Activated naive CD8-positive, alpha-beta T cell treated with anti-CD3 and anti-CD28 coated beads, Interleukin-2, amount 50 U/mL, for 24 hours (primary cell): ENCODE data around the gene MYH13.
"Not testable (repeated sequence)": the region's sequence is repeated elsewhere in the genome, so short reads cannot be mapped to it uniquely, and the experiment has no call there.

Source experiments
- ATAC-seq: fragments of 150-1000 bp; cut with Tn5 transposase; one replicate; pipeline ENCODE4 v1.10.0; 2021
- DNase-seq: peaks from one replicate; pipeline ENCODE4 v3.0.0; 2021
- H3K27ac Mint-ChIP-seq: one replicate; pipeline ENCODE4 v1.8.0; 2021; ENCODE audit warnings: mild to moderate bottlenecking, mixed read lengths
- H3K27me3 Mint-ChIP-seq: one replicate; pipeline ENCODE4 v1.8.0; 2021; ENCODE audit warnings: mixed read lengths
- H3K36me3 Mint-ChIP-seq: one replicate; pipeline ENCODE4 v1.8.0; 2021; ENCODE audit warnings: low read depth, mixed read lengths
- H3K4me1 Mint-ChIP-seq: one replicate; pipeline ENCODE4 v1.8.0; 2021; ENCODE audit warnings: mixed read lengths
- H3K4me3 Mint-ChIP-seq: one replicate; pipeline ENCODE4 v1.8.0; 2021; ENCODE audit warnings: mild to moderate bottlenecking, moderate library complexity, mixed read lengths
- H3K9me3 Mint-ChIP-seq: one replicate; pipeline ENCODE4 v1.8.0; 2021; ENCODE audit warnings: mixed read lengths

The MYH13 gene

DNA sequence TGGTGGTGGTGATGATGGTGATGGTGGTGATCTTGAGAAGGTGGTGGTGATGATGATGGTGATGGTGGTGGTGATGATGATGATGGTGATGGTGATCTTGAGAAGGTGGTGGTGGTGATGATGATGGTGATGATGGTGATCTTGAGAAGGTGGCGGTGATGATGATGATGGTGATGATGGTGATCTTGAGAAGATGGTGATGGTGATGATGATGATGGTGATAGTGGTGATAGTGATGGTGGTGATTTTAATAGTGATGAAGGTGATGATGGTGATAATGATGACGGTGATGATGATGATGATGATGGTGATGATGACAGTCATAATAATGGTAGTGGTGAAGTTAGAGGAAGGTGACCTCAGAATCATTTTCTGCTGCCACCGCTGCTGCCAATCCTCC, 75.1 kb downstream of the MYH13 start:
- ATAC-seq (no peak), DNase-seq (no peak)
- Mint-ChIP-seq H3K27me3 (peaks cover 8% of the 10 kb centered on the region), H3K4me3 (no peak overlapping the region), H3K36me3 (no peaks in the 10 kb centered on the region), H3K9me3 (no peaks in the 10 kb centered on the region), H3K27ac (no peak overlapping the region), H3K4me1 (peaks cover 6% of the 10 kb centered on the region)

DNA sequence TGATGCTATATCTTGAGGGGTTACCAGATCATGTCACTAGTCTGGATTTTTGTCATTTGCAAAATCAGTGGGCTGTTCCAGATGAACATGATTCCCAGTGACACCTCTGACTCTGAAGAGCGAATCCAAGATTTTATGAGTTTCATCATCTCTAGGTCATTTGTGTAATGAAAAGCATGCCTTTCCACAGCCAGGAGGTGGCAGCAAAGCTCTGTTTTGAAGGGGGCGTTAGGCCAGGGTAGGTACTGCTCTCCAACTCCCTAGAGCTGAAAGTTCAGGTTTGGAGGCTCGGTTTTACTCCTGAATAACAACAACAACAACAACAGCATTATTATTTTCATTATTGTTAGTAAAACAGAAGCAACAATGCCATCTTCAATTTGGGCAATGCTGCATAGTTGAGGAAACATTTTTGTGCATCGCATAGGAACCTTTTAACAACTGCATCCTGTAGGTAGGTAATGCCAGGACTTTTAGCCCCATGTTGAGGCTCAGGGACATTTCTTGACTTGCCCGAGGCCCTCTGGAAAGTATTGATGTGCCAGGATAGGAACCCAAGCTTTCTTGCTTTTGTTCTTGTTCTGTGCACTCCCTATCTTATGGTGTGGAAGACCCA, 77.0 kb downstream of the MYH13 start:
- Mint-ChIP-seq H3K27me3 (peaks cover 9% of the 10 kb centered on the region), H3K9me3 (no peaks in the 10 kb centered on the region), H3K27ac (no peak overlapping the region), H3K4me1 (peaks cover 12% of the 10 kb centered on the region), H3K36me3 (no peaks in the 10 kb centered on the region), H3K4me3 (no peak overlapping the region)
- ATAC-seq (no peak), DNase-seq (peak; percentile 39)

DNA sequence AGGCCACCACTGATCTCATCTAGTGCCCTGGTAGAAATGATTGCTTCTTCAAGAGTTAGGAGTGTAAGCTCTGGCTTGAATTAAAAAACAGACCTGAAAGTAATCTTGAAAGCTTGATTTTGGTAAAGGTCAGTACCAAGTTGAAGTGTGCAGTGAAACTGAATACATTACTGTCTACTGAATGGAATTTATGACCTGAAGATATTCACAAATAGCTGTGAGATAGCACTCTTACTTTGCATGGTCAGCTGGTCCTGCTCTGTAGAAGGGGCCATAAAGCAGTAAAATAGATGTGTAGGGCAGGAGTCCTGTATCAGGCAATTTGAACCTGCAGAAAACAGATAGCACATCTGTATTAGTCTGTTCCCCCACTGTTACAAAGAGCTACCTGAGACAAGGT, 78.6 kb downstream of the MYH13 start:
- no peak overlapping the region for H3K4me3 Mint-ChIP-seq
- peaks cover 12% of the 10 kb centered on the region for H3K4me1 Mint-ChIP-seq
- H3K9me3 Mint-ChIP-seq: no peaks in the 10 kb centered on the region

DNA sequence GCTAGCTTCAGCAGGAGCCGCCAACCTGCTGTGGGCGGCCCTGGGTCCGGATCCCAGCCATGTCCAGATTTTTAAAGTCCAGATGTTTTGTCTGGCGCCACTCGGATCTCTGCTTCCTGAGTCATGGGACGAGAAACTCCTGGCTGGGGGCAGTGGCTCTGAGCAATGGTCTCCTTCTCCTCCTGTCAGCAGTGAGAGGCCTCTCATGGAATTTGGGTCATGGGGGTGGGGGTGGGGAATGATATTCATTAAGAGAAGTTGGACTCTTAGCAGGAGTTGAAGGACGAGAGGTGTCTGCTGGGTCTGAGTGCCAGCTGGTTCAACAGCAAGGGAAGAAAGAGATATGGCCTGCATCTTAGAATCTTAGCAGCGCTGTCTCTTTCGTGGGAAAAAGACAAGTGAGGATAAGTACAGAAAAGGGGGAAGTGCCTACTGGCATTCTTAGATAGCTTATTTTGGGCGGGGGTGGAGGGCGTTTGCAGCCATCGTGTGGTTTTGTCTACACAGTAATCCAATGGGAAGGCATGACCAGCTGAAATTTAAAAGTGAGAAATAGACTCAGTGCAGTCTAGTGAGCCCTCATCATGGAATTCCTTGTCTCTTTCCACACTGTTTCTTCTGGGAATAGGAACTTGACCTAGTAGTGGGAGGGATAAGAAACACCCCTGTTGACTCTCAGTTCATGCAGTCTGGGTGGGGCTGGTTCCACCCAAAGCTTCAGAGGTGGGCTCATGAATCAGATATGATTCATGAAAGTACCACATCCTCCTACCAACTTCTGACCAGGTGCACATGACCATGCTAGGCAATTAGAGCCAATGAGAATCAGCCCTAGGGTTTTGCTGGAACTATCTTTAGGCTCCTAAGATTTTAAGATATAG, 80.5 kb downstream of the MYH13 start:
- Mint-ChIP-seq H3K36me3 (no peaks in the 10 kb centered on the region), H3K4me3 (no peak overlapping the region), H3K9me3 (no peaks in the 10 kb centered on the region), H3K4me1 (peaks cover 12% of the 10 kb centered on the region), H3K27ac (no peak overlapping the region), H3K27me3 (peaks cover 33% of the 10 kb centered on the region)
- DNase-seq: no peak
- peak; percentile 83 for ATAC-seq

More for the DNA sequence above, 78.6 kb downstream of the MYH13 start:
- Mint-ChIP-seq H3K27me3 (peaks cover 20% of the 10 kb centered on the region), H3K36me3 (no peaks in the 10 kb centered on the region), H3K27ac (no peak overlapping the region)
- ATAC-seq: peak; percentile 38
- DNase-seq: no peak

GRCh38 chr17:10291576-10291975, 81.2 kb downstream of the MYH13 start:
- Mint-ChIP-seq H3K4me1 (peaks cover 12% of the 10 kb centered on the region), H3K27me3 (peaks cover 38% of the 10 kb centered on the region)
- not testable (repeated sequence) for ATAC-seq, DNase-seq, H3K36me3 Mint-ChIP-seq, H3K4me3 Mint-ChIP-seq, H3K9me3 Mint-ChIP-seq, H3K27ac Mint-ChIP-seq

DNA sequence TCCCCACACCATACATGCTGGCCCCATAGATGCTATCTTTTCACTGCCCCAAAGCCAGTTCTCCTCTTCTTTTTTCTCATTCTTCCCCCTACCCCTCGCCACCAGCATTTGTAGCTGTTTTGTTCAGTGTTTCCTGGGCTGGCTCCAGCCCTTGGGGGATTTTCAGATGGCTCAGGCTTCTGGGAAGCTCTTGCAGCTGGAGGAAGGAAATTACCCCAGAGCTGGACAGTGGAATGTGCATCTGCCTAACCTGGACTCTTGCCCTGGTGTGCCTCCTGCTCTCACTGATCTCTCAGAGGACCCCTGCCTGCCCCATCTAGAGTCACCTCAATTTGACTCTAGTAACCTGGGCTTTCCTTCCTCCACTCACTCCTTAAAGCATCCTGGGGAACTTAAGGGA, 82.8 kb downstream of the MYH13 start:
- H3K36me3 Mint-ChIP-seq: no peaks in the 10 kb centered on the region

GRCh38 chr17:10286324-10286723, 86.5 kb downstream of the MYH13 start:
- H3K27ac Mint-ChIP-seq: no peak overlapping the region
- H3K27me3 Mint-ChIP-seq: peaks cover 37% of the 10 kb centered on the region
- DNase-seq (no peak), ATAC-seq (no peak)
- H3K9me3 Mint-ChIP-seq: no peaks in the 10 kb centered on the region
- no peaks in the 10 kb centered on the region for H3K4me1 Mint-ChIP-seq
- H3K36me3 Mint-ChIP-seq: no peaks in the 10 kb centered on the region
- no peak overlapping the region for H3K4me3 Mint-ChIP-seq

More for the DNA sequence above, 82.8 kb downstream of the MYH13 start:
- Mint-ChIP-seq H3K4me3 (no peak overlapping the region), H3K27ac (no peak overlapping the region), H3K27me3 (peaks cover 38% of the 10 kb centered on the region), H3K4me1 (peaks cover 12% of the 10 kb centered on the region), H3K9me3 (no peaks in the 10 kb centered on the region)
- no peak for DNase-seq
- ATAC-seq: no peak

GRCh38 chr17:10285896-10286295, 86.9 kb downstream of the MYH13 start:
- Mint-ChIP-seq H3K4me1 (no peaks in the 10 kb centered on the region), H3K27me3 (peaks cover 35% of the 10 kb centered on the region), H3K36me3 (no peaks in the 10 kb centered on the region), H3K9me3 (no peaks in the 10 kb centered on the region), H3K27ac (no peak overlapping the region), H3K4me3 (no peak overlapping the region)
- no peak for ATAC-seq
- DNase-seq: no peak

- Mint-ChIP-seq H3K27ac (no peak overlapping the region), H3K4me3 (no peak overlapping the region), H3K36me3 (no peaks in the 10 kb centered on the region), H3K27me3 (peaks cover 14% of the 10 kb centered on the region), H3K4me1 (peaks cover 3% of the 10 kb centered on the region), H3K9me3 (no peaks in the 10 kb centered on the region)
- DNase-seq: no peak
- ATAC-seq: no peak
Measured at GRCh38 chr17:10280068-10280467, 92.7 kb downstream of the MYH13 start.

DNA sequence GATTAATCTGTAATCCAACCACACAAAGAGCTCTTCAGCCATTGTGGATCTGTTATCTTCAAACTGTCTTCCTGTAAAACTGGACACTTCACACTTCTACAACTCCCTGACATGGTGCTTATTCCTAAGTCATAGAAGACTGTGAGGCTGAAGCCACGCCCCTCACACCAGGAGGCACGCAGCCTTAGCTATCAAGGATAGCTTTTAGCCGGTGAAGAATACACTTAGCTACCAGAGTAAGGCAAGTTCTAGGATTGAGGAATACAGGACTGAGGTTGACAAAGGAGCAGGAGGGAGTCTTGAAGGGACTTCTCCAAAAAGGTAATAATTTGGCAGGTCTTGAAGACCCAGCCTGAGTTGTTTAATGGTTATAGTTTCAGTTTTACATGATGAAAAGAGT, 94.6 kb downstream of the MYH13 start:
- Mint-ChIP-seq H3K27me3 (peaks cover 22% of the 10 kb centered on the region), H3K36me3 (no peaks in the 10 kb centered on the region), H3K9me3 (no peaks in the 10 kb centered on the region), H3K4me1 (peaks cover 3% of the 10 kb centered on the region), H3K4me3 (no peak overlapping the region), H3K27ac (no peak overlapping the region)
- DNase-seq (no peak), ATAC-seq (no peak)

- Mint-ChIP-seq H3K27ac (no peak overlapping the region), H3K36me3 (no peaks in the 10 kb centered on the region), H3K4me3 (no peak overlapping the region), H3K27me3 (peaks cover 23% of the 10 kb centered on the region), H3K4me1 (peaks cover 3% of the 10 kb centered on the region), H3K9me3 (no peaks in the 10 kb centered on the region)
- ATAC-seq (no peak), DNase-seq (no peak)
Measured at GRCh38 chr17:10276436-10276835, 96.4 kb downstream of the MYH13 start.

DNA sequence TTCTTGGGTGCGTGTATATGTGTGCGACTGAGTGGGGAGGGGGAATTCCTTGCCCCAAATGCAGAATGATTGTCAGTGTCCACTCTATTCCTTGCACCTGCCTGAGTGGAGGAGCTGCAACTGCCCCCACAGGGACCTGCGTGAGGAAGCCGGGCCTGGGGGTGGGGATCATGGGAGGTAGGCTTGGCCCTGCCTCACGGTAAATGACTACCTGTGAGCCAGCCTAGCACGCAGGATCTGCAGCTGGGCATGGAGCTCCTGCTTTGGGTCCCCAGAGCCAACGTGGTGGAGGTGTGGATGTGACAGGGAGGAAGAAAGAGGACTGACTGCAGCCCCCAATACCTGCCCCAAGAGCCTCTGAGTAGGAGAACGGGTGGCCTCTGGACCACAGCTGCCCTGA, 97.4 kb downstream of the MYH13 start:
- H3K4me1 Mint-ChIP-seq: peaks cover 3% of the 10 kb centered on the region
- no peaks in the 10 kb centered on the region for H3K36me3 Mint-ChIP-seq
- H3K4me3 Mint-ChIP-seq: no peak overlapping the region
- no peak for ATAC-seq
- DNase-seq: no peak
- no peaks in the 10 kb centered on the region for H3K9me3 Mint-ChIP-seq
- H3K27me3 Mint-ChIP-seq: peaks cover 23% of the 10 kb centered on the region
- H3K27ac Mint-ChIP-seq: no peak overlapping the region

- peaks cover 10% of the 10 kb centered on the region for H3K9me3 Mint-ChIP-seq
- DNase-seq: no peak
- no peak for ATAC-seq
- H3K36me3 Mint-ChIP-seq: peaks cover 3% of the 10 kb centered on the region
- no peak overlapping the region for H3K4me3 Mint-ChIP-seq
- peaks cover 30% of the 10 kb centered on the region for H3K27me3 Mint-ChIP-seq
- H3K4me1 Mint-ChIP-seq: peaks cover 7% of the 10 kb centered on the region
- no peak overlapping the region for H3K27ac Mint-ChIP-seq
Measured at GRCh38 chr17:10271106-10271562, 101.7 kb downstream of the MYH13 start.

GRCh38 chr17:10270258-10270657, 102.5 kb downstream of the MYH13 start:
- Mint-ChIP-seq H3K4me1 (peaks cover 14% of the 10 kb centered on the region), H3K27me3 (peaks cover 30% of the 10 kb centered on the region), H3K4me3 (no peak overlapping the region), H3K36me3 (peaks cover 3% of the 10 kb centered on the region), H3K9me3 (peaks cover 10% of the 10 kb centered on the region), H3K27ac (no peak overlapping the region)
- DNase-seq: no peak
- ATAC-seq: no peak

DNA sequence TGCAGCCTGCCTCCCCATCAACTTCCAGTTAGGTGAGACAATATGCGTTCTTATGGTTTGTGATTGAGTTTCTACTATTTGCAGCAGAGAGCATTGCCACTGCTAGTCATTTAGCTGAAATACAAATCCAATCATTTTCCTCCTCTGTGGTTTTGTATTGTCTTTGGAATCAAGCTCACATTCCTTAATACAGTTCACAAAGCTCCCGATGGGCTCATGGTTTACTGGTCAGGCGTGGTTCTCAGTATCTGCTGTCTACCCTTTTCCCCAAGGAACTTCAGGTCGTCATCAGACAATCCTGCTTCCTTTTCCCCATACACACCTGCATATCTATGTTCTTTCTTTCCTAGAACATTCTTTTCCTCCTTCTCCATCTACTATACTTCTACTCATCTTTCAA, 104.8 kb downstream of the MYH13 start:
- H3K4me3 Mint-ChIP-seq: no peak overlapping the region
- H3K36me3 Mint-ChIP-seq: peaks cover 3% of the 10 kb centered on the region
- H3K27me3 Mint-ChIP-seq: peaks cover 21% of the 10 kb centered on the region
- no peak for ATAC-seq
- H3K9me3 Mint-ChIP-seq: peaks cover 10% of the 10 kb centered on the region
- peaks cover 20% of the 10 kb centered on the region for H3K4me1 Mint-ChIP-seq
- no peak overlapping the region for H3K27ac Mint-ChIP-seq
- DNase-seq: no peak
